HEK293 (cell line): ENCODE results near the gene IRAK4.

ENCODE experiments used
- CTCF ChIA-PET: fragments of 350-600 bp; formaldehyde crosslinking; extraction: SDS; loops from one replicate; lab custom pipeline; 2021; ENCODE audit warnings: antibody characterized with exemption; lab: Yijun Ruan, JAX
- POLR2A ChIA-PET: fragments of 300-600 bp; formaldehyde crosslinking; extraction: SDS; loops from one replicate; lab custom pipeline; 2020; ENCODE audit warnings: antibody characterized with exemption, inconsistent platforms; lab: Yijun Ruan, JAX
- H3K27ac ChIP-seq: fragments of 200-500 bp; sonication (Bioruptor generic); 2 replicates; pipeline ENCODE4 v1.5.1; 2014; ENCODE audit warnings: low read depth, low read length, control low read depth, inconsistent platforms; ENCODE audit errors: extremely low read depth
- H3K36me3 ChIP-seq, 2 experiments: fragments of 200-500 bp in 1 of 2; sonication (Bioruptor generic) in 1 of 2; 1 replicate in 1 of 2; 2 replicates in 1 of 2; pipeline ENCODE4 v1.5.1; 2014 to 2017; ENCODE audit warnings: inconsistent platforms in 2 of 2, low read length in 2 of 2; ENCODE audit not compliant: control insufficient read depth in 2 of 2, insufficient read depth in 1 of 2
- H3K4me1 ChIP-seq: fragments of 200-500 bp; sonication (Bioruptor generic); 2 replicates; pipeline ENCODE4 v1.5.1; 2014; ENCODE audit warnings: mild to moderate bottlenecking, low read length, inconsistent platforms; ENCODE audit not compliant: control insufficient read depth, insufficient read depth
- H3K4me3 ChIP-seq: 2 replicates; pipeline ENCODE4 v1.5.1; 2011; ENCODE audit warnings: low read depth, mild to moderate bottlenecking, control low read depth, low read length, moderate library complexity
- H3K9me3 ChIP-seq: fragments of 200-500 bp; sonication (Bioruptor generic); 2 replicates; pipeline ENCODE4 v1.5.1; 2014; ENCODE audit warnings: low read depth, low read length, inconsistent platforms; ENCODE audit not compliant: control insufficient read depth, insufficient read depth
- GLIS1 ChIP-seq: fragments of 450-650 bp; formaldehyde crosslinking; IDR thresholded peaks from 2 replicates; pipeline ENCODE4 v1.5.1; 2016; ENCODE audit warnings: missing biosample characterization, missing genetic modification characterization
- KLF10 ChIP-seq: fragments of 450-650 bp; IDR thresholded peaks from 2 replicates; pipeline ENCODE4 v1.5.1; 2018; ENCODE audit warnings: missing biosample characterization, mild to moderate bottlenecking, missing genetic modification characterization
- KLF7 ChIP-seq: fragments of 450-650 bp; formaldehyde crosslinking; IDR thresholded peaks from 2 replicates; pipeline ENCODE4 v1.5.1; 2016; ENCODE audit warnings: missing biosample characterization, missing genetic modification characterization, borderline replicate concordance
- MZF1 ChIP-seq: fragments of 450-650 bp; formaldehyde crosslinking; IDR thresholded peaks from 2 replicates; pipeline ENCODE4 v1.5.1; 2017; ENCODE audit warnings: missing biosample characterization, missing genetic modification characterization, borderline replicate concordance
- PRDM1 ChIP-seq: fragments of 450-650 bp; formaldehyde crosslinking; IDR thresholded peaks from 2 replicates; pipeline ENCODE4; 2016; ENCODE audit warnings: missing biosample characterization, missing genetic modification characterization
- ZBTB48 ChIP-seq: fragments of 450-650 bp; formaldehyde crosslinking; IDR thresholded peaks from 2 replicates; pipeline ENCODE4 v1.5.1; 2016; ENCODE audit warnings: missing biosample characterization, missing genetic modification characterization
- ZNF16 ChIP-seq: fragments of 450-650 bp; formaldehyde crosslinking; IDR thresholded peaks from 2 replicates; pipeline ENCODE4 v1.5.1; 2016; ENCODE audit warnings: low read depth, missing biosample characterization, missing genetic modification characterization
- ZNF311 ChIP-seq: fragments of 450-650 bp; formaldehyde crosslinking; IDR thresholded peaks from 2 replicates; pipeline ENCODE4 v1.5.1; 2017; ENCODE audit warnings: missing biosample characterization, missing genetic modification characterization, borderline replicate concordance
- ZNF335 ChIP-seq: fragments of 450-650 bp; formaldehyde crosslinking; conservative IDR thresholded peaks from 2 replicates; pipeline ENCODE4 v1.5.1; 2016; ENCODE audit warnings: missing biosample characterization, missing genetic modification characterization
- ZNF366 ChIP-seq: fragments of 450-650 bp; formaldehyde crosslinking; conservative IDR thresholded peaks from 2 replicates; pipeline ENCODE4 v1.5.1; 2016; ENCODE audit warnings: missing biosample characterization, missing genetic modification characterization
- ZNF501 ChIP-seq: fragments of 450-650 bp; formaldehyde crosslinking; IDR thresholded peaks from 2 replicates; pipeline ENCODE4 v1.5.1; 2016; ENCODE audit warnings: missing biosample characterization, missing genetic modification characterization
- ZNF555 ChIP-seq: fragments of 450-650 bp; formaldehyde crosslinking; conservative IDR thresholded peaks from 2 replicates; pipeline ENCODE4 v1.5.1; 2017; ENCODE audit warnings: missing biosample characterization, mild to moderate bottlenecking, missing genetic modification characterization, inconsistent platforms
- ZNF600 ChIP-seq: fragments of 450-650 bp; formaldehyde crosslinking; IDR thresholded peaks from 2 replicates; pipeline ENCODE4 v1.5.1; 2016; ENCODE audit warnings: missing biosample characterization, missing genetic modification characterization
- ZNF629 ChIP-seq: fragments of 450-650 bp; formaldehyde crosslinking; IDR thresholded peaks from 2 replicates; pipeline ENCODE4 v1.5.1; 2017; ENCODE audit warnings: missing biosample characterization, missing genetic modification characterization
- ZNF677 ChIP-seq: fragments of 450-650 bp; IDR thresholded peaks from 2 replicates; pipeline ENCODE4 v1.5.0; 2018; ENCODE audit warnings: missing biosample characterization, mild to moderate bottlenecking, missing genetic modification characterization, moderate library complexity
- ZNF707 ChIP-seq: fragments of 450-650 bp; formaldehyde crosslinking; IDR thresholded peaks from 2 replicates; pipeline ENCODE4 v1.5.1; 2016; ENCODE audit warnings: missing biosample characterization, missing genetic modification characterization
- ZNF76 ChIP-seq: fragments of 450-650 bp; formaldehyde crosslinking; IDR thresholded peaks from 2 replicates; pipeline ENCODE4; 2016; ENCODE audit warnings: low read depth, missing biosample characterization, missing genetic modification characterization, borderline replicate concordance
- ZNF785 ChIP-seq: fragments of 450-650 bp; formaldehyde crosslinking; IDR thresholded peaks from 2 replicates; pipeline ENCODE4 v1.5.1; 2016; ENCODE audit warnings: missing biosample characterization, missing genetic modification characterization
- TF ChIP-seq, protein P1 (sequence below): fragments of 450-650 bp; formaldehyde crosslinking; IDR thresholded peaks from 2 replicates; pipeline ENCODE4 v1.5.1; 2016; ENCODE audit warnings: missing biosample characterization, missing genetic modification characterization
- TF ChIP-seq, protein P2 (sequence below): fragments of 450-650 bp; formaldehyde crosslinking; IDR thresholded peaks from 2 replicates; pipeline ENCODE4 v1.5.1; 2017; ENCODE audit warnings: missing biosample characterization, missing genetic modification characterization
- TF ChIP-seq, protein P3 (sequence below): fragments of 450-650 bp; IDR thresholded peaks from 2 replicates; pipeline ENCODE4 v1.5.1; 2018; ENCODE audit warnings: missing biosample characterization, mild to moderate bottlenecking, missing genetic modification characterization
- TF ChIP-seq, protein P4 (sequence below): fragments of 450-650 bp; formaldehyde crosslinking; IDR thresholded peaks from 2 replicates; pipeline ENCODE4 v1.5.1; 2016; ENCODE audit warnings: missing biosample characterization, missing genetic modification characterization
- TF ChIP-seq, protein P5 (sequence below): fragments of 450-650 bp; formaldehyde crosslinking; optimal IDR thresholded peaks from 2 replicates; pipeline ENCODE3; 2016; ENCODE audit warnings: missing biosample characterization, mild to moderate bottlenecking, missing genetic modification characterization

The IRAK4 gene

DNA sequence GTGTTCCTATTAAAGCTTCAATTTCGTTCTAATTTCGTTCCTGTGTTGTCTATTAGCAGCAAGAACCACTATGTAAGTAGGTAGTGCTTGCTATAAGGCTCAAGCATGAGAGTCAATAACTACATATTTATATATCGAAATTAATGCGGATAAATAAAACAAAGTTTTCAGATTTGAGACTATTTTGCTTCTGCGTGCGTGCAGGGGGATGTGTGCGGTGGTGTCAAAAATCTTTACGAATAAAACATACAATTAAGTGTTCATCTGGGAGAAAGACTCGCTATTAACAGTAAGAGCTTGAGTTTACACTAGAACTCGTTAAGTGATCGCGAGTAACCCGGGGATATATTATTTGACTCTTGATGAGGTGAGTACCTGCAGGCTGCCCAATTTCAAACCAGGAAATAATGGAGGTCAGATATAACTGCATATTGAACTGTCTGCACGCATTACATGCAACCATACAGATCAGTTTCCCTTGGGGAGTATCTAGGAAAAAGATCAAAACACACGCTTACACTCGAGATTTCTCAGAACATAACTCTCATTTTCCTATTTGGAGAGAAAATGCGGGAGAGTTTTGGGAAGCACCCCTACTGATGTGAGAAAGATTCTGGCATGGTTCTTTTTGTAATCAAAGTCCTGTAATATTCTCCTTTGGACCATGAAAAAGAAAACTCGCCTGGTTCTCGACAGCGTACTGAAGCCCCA, 46.6 kb downstream of the IRAK4 start:
- H3K36me3 ChIP-seq, result peaks cover 23 to 32% of the 10 kb centered on the region in 2 experiments
- H3K27ac ChIP-seq, result peak overlapping the region; percentile 89
- POLR2A ChIA-PET, result interaction anchor here (0.8 to 2.7 kb wide), 7 partner anchors 9 to 77 kb away, joined by 3 to 19 read pairs (median 5); partner anchors contain the start of gene TMEM117
- TF ChIP-seq ZNF707 (tag by site-specific recombination) (no peak), PRDM1 (peak; percentile 96), ZNF335 (tag by site-specific recombination) (peak; percentile 30), ZNF555 (no peak), ZNF501 (0 out of 2 replicates have a peak, but pooled peaks have one; percentile 8), MZF1 (tag by site-specific recombination) (0 out of 2 replicates have a peak, but pooled peaks have one; percentile 10)
- TF ChIP-seq, protein P1, sequence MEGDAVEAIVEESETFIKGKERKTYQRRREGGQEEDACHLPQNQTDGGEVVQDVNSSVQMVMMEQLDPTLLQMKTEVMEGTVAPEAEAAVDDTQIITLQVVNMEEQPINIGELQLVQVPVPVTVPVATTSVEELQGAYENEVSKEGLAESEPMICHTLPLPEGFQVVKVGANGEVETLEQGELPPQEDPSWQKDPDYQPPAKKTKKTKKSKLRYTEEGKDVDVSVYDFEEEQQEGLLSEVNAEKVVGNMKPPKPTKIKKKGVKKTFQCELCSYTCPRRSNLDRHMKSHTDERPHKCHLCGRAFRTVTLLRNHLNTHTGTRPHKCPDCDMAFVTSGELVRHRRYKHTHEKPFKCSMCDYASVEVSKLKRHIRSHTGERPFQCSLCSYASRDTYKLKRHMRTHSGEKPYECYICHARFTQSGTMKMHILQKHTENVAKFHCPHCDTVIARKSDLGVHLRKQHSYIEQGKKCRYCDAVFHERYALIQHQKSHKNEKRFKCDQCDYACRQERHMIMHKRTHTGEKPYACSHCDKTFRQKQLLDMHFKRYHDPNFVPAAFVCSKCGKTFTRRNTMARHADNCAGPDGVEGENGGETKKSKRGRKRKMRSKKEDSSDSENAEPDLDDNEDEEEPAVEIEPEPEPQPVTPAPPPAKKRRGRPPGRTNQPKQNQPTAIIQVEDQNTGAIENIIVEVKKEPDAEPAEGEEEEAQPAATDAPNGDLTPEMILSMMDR, result no peak
- TF ChIP-seq, protein P2, sequence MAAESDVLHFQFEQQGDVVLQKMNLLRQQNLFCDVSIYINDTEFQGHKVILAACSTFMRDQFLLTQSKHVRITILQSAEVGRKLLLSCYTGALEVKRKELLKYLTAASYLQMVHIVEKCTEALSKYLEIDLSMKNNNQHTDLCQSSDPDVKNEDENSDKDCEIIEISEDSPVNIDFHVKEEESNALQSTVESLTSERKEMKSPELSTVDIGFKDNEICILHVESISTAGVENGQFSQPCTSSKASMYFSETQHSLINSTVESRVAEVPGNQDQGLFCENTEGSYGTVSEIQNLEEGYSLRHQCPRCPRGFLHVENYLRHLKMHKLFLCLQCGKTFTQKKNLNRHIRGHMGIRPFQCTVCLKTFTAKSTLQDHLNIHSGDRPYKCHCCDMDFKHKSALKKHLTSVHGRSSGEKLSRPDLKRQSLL (tag by site-specific recombination), result no peak
- TF ChIP-seq, protein P3, sequence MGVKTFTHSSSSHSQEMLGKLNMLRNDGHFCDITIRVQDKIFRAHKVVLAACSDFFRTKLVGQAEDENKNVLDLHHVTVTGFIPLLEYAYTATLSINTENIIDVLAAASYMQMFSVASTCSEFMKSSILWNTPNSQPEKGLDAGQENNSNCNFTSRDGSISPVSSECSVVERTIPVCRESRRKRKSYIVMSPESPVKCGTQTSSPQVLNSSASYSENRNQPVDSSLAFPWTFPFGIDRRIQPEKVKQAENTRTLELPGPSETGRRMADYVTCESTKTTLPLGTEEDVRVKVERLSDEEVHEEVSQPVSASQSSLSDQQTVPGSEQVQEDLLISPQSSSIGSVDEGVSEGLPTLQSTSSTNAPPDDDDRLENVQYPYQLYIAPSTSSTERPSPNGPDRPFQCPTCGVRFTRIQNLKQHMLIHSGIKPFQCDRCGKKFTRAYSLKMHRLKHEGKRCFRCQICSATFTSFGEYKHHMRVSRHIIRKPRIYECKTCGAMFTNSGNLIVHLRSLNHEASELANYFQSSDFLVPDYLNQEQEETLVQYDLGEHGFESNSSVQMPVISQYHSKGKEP (tag by site-specific recombination), result peak; percentile 78
- CTCF ChIA-PET, result interaction anchor here (0.6 to 2.2 kb wide), 8 partner anchors 13 to 678 kb away, joined by 3 to 9 read pairs (median 4); no protein-coding TSS in a partner anchor
- H3K9me3 ChIP-seq, result no peaks in the 10 kb centered on the region
- peak overlapping the region; percentile 93 for H3K4me3 ChIP-seq
- peaks cover 4% of the 10 kb centered on the region for H3K4me1 ChIP-seq

DNA sequence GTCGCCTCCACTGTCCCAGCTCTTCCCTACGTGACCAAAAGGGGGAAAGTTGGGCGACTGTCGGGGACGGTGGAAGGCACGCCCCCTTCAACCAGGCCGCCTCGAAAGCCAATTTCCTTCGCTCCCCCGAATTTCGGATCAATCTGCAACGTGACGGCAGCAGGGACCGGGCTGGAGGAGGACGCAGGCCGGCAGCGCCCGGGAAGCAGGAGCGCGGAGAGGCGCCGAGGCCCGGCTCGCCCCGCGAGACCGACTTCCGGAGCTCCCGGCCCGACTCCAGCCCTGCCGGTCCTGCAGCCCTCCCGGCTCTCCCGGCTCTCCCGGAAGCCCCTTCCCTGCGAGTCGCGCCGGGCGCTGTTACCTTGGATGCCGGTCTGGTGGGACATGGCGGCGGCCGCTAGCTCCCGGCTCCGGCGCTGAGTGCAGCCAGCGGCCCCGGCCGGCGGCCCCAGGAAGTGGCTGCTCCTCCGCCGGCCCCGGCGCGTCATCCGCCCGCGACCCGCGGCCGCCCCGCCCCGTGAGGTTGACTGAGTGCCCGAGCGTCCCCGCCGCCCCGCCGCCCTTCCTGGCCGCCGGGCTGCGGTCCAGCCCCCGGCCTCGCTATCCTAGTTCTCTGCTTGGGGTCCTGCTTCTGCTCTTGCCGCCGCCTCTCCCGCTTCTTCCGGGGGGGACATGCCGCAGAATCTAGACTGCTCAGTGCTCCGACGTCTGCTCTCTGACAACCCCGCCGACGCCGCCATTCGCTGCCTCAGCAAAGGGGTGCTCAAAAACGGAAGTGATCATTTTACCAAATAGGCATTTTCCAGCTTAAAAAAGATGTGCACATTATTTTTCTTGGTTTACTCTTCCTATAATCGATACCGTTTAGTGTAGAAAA, 47.3 kb downstream of the IRAK4 start, which contains the start of gene TWF1:
TWF1 (minus strand) TSS at position 458 of the 877 bp plus-strand sequence; CDS start at position 386, 72 bp downstream.
- Histone ChIP-seq H3K9me3 (no peaks in the 10 kb centered on the region), H3K27ac (peak within 1 kb of the TSS; percentile 89), H3K4me3 (peak within 1 kb of the TSS; percentile 93), H3K4me1 (peaks cover 4% of the 10 kb centered on the region), H3K36me3 (peaks cover 15 to 26% of the 10 kb centered on the region in 2 experiments)
- ChIA-PET CTCF (interaction anchor here (0.6 to 2.2 kb wide), 7 partner anchors 12 to 678 kb away, joined by 3 to 9 read pairs (median 4); no protein-coding TSS in a partner anchor), POLR2A (interaction anchor here (0.6 to 2.7 kb wide), 9 partner anchors 10 to 78 kb away, joined by 3 to 19 read pairs (median 4); partner anchors contain the start of gene TMEM117)
- TF ChIP-seq ZNF629 (no peak; the same call in 1 of the 2 replicates), ZNF16 (peak; percentile 17; the same call in 1 of the 2 replicates), ZNF600 (tag by site-specific recombination) (peak; percentile 67; the same call in 1 of the 2 replicates), ZNF76 (tag by site-specific recombination) (peak; percentile 83), ZNF785 (no peak), ZNF366 (tag by site-specific recombination) (0 out of 2 replicates have a peak, but pooled peaks have one; percentile 25), KLF10 (tag by site-specific recombination) (0 out of 2 replicates have a peak, but pooled peaks have one; percentile 26), GLIS1 (tag by site-specific recombination) (peak; percentile 86), KLF7 (0 out of 2 replicates have a peak, but pooled peaks have one; percentile 47), ZNF677 (tag by site-specific recombination) (no peak), ZBTB48 (tag by site-specific recombination) (0 out of 2 replicates have a peak, but pooled peaks have one; percentile 19), ZNF311 (tag by site-specific recombination) (no peak)
- TF ChIP-seq, protein P4, sequence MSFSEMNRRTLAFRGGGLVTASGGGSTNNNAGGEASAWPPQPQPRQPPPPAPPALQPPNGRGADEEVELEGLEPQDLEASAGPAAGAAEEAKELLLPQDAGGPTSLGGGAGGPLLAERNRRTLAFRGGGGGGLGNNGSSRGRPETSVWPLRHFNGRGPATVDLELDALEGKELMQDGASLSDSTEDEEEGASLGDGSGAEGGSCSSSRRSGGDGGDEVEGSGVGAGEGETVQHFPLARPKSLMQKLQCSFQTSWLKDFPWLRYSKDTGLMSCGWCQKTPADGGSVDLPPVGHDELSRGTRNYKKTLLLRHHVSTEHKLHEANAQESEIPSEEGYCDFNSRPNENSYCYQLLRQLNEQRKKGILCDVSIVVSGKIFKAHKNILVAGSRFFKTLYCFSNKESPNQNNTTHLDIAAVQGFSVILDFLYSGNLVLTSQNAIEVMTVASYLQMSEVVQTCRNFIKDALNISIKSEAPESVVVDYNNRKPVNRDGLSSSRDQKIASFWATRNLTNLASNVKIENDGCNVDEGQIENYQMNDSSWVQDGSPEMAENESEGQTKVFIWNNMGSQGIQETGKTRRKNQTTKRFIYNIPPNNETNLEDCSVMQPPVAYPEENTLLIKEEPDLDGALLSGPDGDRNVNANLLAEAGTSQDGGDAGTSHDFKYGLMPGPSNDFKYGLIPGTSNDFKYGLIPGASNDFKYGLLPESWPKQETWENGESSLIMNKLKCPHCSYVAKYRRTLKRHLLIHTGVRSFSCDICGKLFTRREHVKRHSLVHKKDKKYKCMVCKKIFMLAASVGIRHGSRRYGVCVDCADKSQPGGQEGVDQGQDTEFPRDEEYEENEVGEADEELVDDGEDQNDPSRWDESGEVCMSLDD (tag by site-specific recombination), result peak; percentile 45
- TF ChIP-seq, protein P5, sequence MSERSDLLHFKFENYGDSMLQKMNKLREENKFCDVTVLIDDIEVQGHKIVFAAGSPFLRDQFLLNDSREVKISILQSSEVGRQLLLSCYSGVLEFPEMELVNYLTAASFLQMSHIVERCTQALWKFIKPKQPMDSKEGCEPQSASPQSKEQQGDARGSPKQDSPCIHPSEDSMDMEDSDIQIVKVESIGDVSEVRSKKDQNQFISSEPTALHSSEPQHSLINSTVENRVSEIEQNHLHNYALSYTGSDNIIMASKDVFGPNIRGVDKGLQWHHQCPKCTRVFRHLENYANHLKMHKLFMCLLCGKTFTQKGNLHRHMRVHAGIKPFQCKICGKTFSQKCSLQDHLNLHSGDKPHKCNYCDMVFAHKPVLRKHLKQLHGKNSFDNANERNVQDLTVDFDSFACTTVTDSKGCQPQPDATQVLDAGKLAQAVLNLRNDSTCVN (tag by site-specific recombination), result peak; percentile 85
